Measurements from ENCODE around the gene CCL16. TPM values are rescaled to one million over a fixed set of nuclear protein-coding genes. Genes with fewer than 3 reads are reported as not detected.

Gene CCL16, protein sequence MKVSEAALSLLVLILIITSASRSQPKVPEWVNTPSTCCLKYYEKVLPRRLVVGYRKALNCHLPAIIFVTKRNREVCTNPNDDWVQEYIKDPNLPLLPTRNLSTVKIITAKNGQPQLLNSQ
- total RNA-seq: under 1 TPM in 1 of 4 donors, not detected in 3; 0.95 TPM

DNA sequence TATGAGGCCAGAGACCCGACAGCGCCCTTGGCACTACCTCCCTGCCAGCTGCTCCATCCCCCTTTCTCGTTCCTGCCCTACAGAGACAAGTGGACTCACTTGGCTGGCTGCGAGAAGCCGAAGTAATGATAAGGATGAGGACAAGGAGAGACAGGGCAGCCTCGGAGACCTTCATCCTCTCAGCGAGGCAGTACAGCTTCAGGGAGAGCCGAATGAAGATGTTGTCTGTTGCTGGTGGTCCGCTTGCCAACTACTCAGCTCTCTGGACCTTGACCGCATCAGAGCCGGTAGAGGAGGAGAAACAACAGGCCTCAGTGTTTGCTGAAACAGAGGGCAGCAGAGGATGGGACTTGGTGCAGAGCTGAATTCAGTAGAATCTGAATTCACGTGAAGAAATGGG lies at the start of gene CCL16:
CCL16 (minus strand) TSS at position 252 of the 400 bp plus-strand sequence; CDS start at position 175, 77 bp downstream.
- intact Hi-C loops (cut with DNase I): no loop called here
- Histone ChIP-seq H3K27ac (no peak within 1 kb of the TSS), H3K36me3 (no peaks in the 10 kb centered on the region), H3K4me3 (no peak within 1 kb of the TSS), H3K9me3 (no peaks in the 10 kb centered on the region), H3K4me1 (no peaks in the 10 kb centered on the region), H3K27me3 (no peaks in the 10 kb centered on the region)
- DNase-seq: no peak
- 76 to 81% methylated on average over 10 of the region's 12 CpGs for whole genome bisulfite sequencing, 2 donors
- no peak for TF ChIP-seq POLR2A (IDR thresholded peaks at IDR 0.05)
- TF ChIP-seq, protein P1, sequence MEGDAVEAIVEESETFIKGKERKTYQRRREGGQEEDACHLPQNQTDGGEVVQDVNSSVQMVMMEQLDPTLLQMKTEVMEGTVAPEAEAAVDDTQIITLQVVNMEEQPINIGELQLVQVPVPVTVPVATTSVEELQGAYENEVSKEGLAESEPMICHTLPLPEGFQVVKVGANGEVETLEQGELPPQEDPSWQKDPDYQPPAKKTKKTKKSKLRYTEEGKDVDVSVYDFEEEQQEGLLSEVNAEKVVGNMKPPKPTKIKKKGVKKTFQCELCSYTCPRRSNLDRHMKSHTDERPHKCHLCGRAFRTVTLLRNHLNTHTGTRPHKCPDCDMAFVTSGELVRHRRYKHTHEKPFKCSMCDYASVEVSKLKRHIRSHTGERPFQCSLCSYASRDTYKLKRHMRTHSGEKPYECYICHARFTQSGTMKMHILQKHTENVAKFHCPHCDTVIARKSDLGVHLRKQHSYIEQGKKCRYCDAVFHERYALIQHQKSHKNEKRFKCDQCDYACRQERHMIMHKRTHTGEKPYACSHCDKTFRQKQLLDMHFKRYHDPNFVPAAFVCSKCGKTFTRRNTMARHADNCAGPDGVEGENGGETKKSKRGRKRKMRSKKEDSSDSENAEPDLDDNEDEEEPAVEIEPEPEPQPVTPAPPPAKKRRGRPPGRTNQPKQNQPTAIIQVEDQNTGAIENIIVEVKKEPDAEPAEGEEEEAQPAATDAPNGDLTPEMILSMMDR (IDR thresholded peaks at IDR 0.05): no peak

DNA sequence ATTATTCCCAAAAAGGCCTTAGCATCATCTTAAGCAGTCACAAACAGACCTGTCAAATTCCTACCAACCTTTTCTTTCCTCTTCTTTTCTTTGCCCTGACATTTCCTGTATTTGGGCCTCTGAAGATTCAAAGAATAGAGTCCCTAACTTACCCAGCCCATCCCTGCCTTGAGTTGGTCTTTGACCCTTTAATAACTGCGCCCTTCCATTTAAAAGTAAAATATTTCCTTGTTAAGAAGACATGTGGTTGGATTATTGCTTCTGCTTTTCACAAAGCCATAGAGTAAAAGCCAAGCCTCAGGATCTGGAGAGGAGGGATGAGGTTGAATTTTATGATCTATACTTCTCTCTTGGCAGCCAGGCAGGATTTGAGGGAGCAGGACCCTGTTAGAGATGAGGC lies 49.7 kb upstream of the CCL16 start:
- WGBS, 2 donors: 92 to 100% methylated on average over 1 of the region's 1 CpG

DNA sequence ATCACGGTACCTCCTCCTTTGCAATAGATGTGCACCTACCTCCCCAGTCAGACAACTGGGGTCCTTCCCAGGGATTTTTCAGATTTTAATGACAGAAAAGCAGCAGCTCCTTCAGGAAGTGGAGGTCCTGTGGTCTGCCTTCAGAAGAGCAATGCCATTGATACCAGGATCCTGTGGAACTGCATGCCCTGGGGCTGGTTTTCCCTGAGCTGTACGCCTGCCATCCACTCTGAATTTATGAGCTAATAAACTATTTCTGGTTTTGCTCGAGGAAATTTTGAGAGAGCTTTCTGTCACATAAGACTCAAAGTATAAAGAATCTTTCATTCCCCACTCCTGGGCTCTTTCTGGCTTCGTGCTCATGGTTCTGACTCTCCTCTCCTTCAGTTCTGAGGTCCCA lies 46.5 kb upstream of the CCL16 start:
- Histone ChIP-seq H3K9me3 (no peaks in the 10 kb centered on the region), H3K27me3 (peaks cover 0 to 16% (median 0%) of the 10 kb centered on the region in 4 donors), H3K27ac (no peak overlapping the region), H3K4me1 (no peaks in the 10 kb centered on the region), H3K36me3 (no peaks in the 10 kb centered on the region), H3K4me3 (no peak overlapping the region)
- no peak for DNase-seq
- WGBS, 2 donors: 34 to 60% methylated on average over 3 to 4 of the region's 4 CpGs
- no peak for TF ChIP-seq POLR2A (IDR thresholded peaks at IDR 0.05)
- intact Hi-C loops (cut with DNase I): no loop called here

More for the DNA sequence above, 49.7 kb upstream of the CCL16 start:
- Histone ChIP-seq H3K27me3 (peaks cover 0 to 16% (median 0%) of the 10 kb centered on the region in 4 donors), H3K27ac (no peak overlapping the region), H3K9me3 (no peaks in the 10 kb centered on the region), H3K36me3 (no peaks in the 10 kb centered on the region), H3K4me3 (no peak overlapping the region), H3K4me1 (no peaks in the 10 kb centered on the region)
- no peak for DNase-seq
- intact Hi-C loops (cut with DNase I): no loop called here
- TF ChIP-seq, protein P1 (IDR thresholded peaks at IDR 0.05): no peak

- WGBS, 2 donors: 81 to 88% methylated on average over 6 of the region's 6 CpGs
- Histone ChIP-seq H3K27ac (no peak overlapping the region), H3K4me1 (no peaks in the 10 kb centered on the region), H3K9me3 (no peaks in the 10 kb centered on the region), H3K36me3 (no peaks in the 10 kb centered on the region), H3K27me3 (peaks cover 0 to 21% (median 0%) of the 10 kb centered on the region in 4 donors), H3K4me3 (no peak overlapping the region)
- intact Hi-C loops (cut with DNase I): no loop called here
- no peak for DNase-seq
- TF ChIP-seq POLR2A (IDR thresholded peaks at IDR 0.05): no peak
These were observed 43.0 kb upstream of the CCL16 start for GRCh38 chr17:36024106-36024869.

DNA sequence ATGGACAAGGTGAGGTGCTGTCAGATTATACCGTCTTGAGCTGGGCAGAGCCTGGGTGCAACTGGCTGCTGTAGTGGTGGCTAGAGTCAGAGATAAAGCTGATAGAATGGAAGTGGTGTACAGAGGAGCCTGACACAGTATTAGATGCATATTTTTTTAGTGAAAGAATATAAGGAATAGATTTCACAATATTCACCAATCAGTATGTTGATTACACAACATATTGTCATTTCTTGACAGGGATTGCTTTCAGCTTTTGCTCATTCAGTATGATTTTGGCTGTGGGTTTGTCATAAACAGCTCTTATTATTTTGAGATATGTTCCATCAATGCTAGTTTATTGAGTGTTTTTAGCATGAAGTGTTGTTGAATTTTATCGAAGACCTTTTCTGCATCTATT lies 38.1 kb upstream of the CCL16 start:
- intact Hi-C loops (cut with DNase I): no loop called here
- no peak overlapping the region for H3K4me3 ChIP-seq
- H3K9me3 ChIP-seq: no peaks in the 10 kb centered on the region
- no peaks in the 10 kb centered on the region for H3K36me3 ChIP-seq
- 77 to 84% methylated on average over 2 of the region's 2 CpGs for WGBS, 2 donors
- TF ChIP-seq, protein P1 (IDR thresholded peaks at IDR 0.05): no peak
- TF ChIP-seq POLR2A (IDR thresholded peaks at IDR 0.05): no peak
- no peak overlapping the region for H3K27ac ChIP-seq
- no peak for DNase-seq
- no peaks in the 10 kb centered on the region for H3K4me1 ChIP-seq
- H3K27me3 ChIP-seq: peaks cover 0 to 21% (median 0%) of the 10 kb centered on the region in 4 donors

GRCh38 chr17:36017799-36018198 lies 36.5 kb upstream of the CCL16 start, which contains the start of gene CCL23:
TSS of gene CCL23 (minus strand) at chr17:36017972. CDS start at chr17:36017897, 75 bp downstream.
- Histone ChIP-seq H3K36me3 (no peaks in the 10 kb centered on the region), H3K27ac (no peak within 1 kb of the TSS), H3K9me3 (no peaks in the 10 kb centered on the region), H3K27me3 (peaks cover 0 to 9% (median 0%) of the 10 kb centered on the region in 4 donors), H3K4me1 (no peaks in the 10 kb centered on the region), H3K4me3 (peak within 1 kb of the TSS in 1 of 4 donors; percentile 32)
- WGBS, 2 donors: 31 to 62% methylated on average over 6 of the region's 6 CpGs
- DNase-seq: no peak
- intact Hi-C loops (cut with DNase I): no loop called here
- TF ChIP-seq, protein P1 (IDR thresholded peaks at IDR 0.05): no peak
- TF ChIP-seq POLR2A (IDR thresholded peaks at IDR 0.05): no peak
